C4-2B (cell line): ENCODE measurements around the gene DLG2.

Experiments used
- ZFX ChIP-seq: fragments of 450-650 bp; IDR thresholded peaks from 2 replicates; pipeline ENCODE4 v1.6.1; 2017
- TF ChIP-seq, protein P1 (sequence below): fragments of 450-650 bp; conservative IDR thresholded peaks from 2 replicates; pipeline ENCODE4 v1.5.1; 2017; ENCODE audit warnings: mild to moderate bottlenecking

DNA sequence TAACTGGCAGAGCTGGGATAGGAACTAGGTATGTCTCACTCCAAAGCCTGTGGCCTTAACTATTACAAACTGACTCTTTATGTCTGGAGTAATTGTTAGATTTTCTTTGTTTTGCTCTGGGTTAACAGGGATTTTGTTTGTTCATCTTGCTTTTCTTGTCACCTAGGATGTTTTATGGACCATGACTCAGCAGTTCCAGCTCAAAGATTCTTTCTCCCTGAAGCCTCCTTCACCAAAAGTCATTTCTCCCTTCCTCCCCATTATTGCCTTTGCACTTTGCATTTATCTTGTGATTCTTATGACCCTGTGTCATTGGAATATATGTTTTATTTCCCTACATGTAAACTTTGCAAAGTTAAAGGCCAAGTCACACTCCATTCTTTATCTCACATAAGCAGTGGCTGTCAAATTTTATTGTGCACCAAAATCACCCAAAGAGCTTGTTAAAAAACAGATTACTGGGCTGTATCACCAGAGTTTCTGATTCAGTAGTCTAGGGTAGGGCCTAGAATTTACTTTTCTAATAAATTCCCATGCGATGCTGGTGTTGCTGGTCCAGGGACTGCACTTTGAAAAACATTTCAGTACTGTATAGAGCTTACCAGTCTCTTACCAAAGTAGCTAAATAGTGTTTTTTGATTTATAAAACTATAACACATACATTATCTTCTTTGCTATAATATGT, 327.7 kb downstream of the DLG2 start:
- TF ChIP-seq, protein P1, sequence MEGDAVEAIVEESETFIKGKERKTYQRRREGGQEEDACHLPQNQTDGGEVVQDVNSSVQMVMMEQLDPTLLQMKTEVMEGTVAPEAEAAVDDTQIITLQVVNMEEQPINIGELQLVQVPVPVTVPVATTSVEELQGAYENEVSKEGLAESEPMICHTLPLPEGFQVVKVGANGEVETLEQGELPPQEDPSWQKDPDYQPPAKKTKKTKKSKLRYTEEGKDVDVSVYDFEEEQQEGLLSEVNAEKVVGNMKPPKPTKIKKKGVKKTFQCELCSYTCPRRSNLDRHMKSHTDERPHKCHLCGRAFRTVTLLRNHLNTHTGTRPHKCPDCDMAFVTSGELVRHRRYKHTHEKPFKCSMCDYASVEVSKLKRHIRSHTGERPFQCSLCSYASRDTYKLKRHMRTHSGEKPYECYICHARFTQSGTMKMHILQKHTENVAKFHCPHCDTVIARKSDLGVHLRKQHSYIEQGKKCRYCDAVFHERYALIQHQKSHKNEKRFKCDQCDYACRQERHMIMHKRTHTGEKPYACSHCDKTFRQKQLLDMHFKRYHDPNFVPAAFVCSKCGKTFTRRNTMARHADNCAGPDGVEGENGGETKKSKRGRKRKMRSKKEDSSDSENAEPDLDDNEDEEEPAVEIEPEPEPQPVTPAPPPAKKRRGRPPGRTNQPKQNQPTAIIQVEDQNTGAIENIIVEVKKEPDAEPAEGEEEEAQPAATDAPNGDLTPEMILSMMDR: no peak
- no peak for TF ChIP-seq ZFX
